Measurements from ENCODE around the gene WIPF1. TPM values are rescaled to one million over a fixed set of nuclear protein-coding genes. Genes with fewer than 3 reads are reported as not detected.

The WIPF1 gene
- polyA plus RNA-seq, 1 donor (not counting 4 experiments of a cell fraction or from before 2014, with no cell fraction given): 0.16 TPM

- no peaks in the 10 kb centered on the region for H3K4me1 ChIP-seq (ENCODE audit: control insufficient read depth, extremely low read depth, insufficient read depth, low read length)
- DNase-seq (ENCODE audit: low read depth, low spot score) (no peak), FAIRE-seq (no peak)
- no peaks in the 10 kb centered on the region for H3K9me3 ChIP-seq (ENCODE audit: control insufficient read depth, low read depth, low read length)
- TF ChIP-seq CTCF (optimal IDR thresholded peaks at IDR 0.05 in 1 of 3, IDR thresholded peaks at IDR 0.05 in 1 of 3, conservative IDR thresholded peaks at IDR 0.05 in 1 of 3; ENCODE audit: extremely low read depth in 1 of 3, insufficient read depth in 2 of 3, low read length in 3 of 3) (no peak), EZH2 (IDR thresholded peaks at IDR 0.05; ENCODE audit: low read length) (no peak)
- H3K27ac ChIP-seq (ENCODE audit: control insufficient read depth, insufficient read depth, low read length): no peak overlapping the region
- H4K20me1 ChIP-seq (ENCODE audit: control insufficient read depth, extremely low read depth, insufficient read depth, low read length): no peaks in the 10 kb centered on the region
- H3K9ac ChIP-seq (ENCODE audit: control insufficient read depth, extremely low read depth, insufficient read depth, low read length): no peak overlapping the region
- no peak overlapping the region for H3K4me2 ChIP-seq (ENCODE audit: control insufficient read depth, extremely low read depth, insufficient read depth, low read depth, low read length)
- H3K4me3 ChIP-seq (ENCODE audit: control insufficient read depth in 2 of 3, extremely low read depth in 1 of 3, insufficient read depth in 2 of 3, low read depth in 1 of 3, low read length in 3 of 3): no peak overlapping the region
- no peaks in the 10 kb centered on the region for H3K79me2 ChIP-seq (ENCODE audit: control insufficient read depth, insufficient read depth, low read length)
- no peaks in the 10 kb centered on the region for H3K9me1 ChIP-seq (ENCODE audit: control insufficient read depth, extremely low read depth, insufficient read depth, low read length)
- dilution Hi-C loops (cut with MboI; ENCODE audit: extremely low pct_ligation_motif_present, low sequenced_read_pairs): no loop called here
- no peak overlapping the region for H2AFZ ChIP-seq (ENCODE audit: control insufficient read depth, low read length)
- no peaks in the 10 kb centered on the region for H3K36me3 ChIP-seq (ENCODE audit: control insufficient read depth in 2 of 2, extremely low read depth in 1 of 2, insufficient read depth in 2 of 2, low read length in 2 of 2)
- no peaks in the 10 kb centered on the region for H3K27me3 ChIP-seq (ENCODE audit: control insufficient read depth, extremely low read depth, insufficient read depth, low read length)
Observed at GRCh38 chr2:174635776-174636404, 38.3 kb upstream of the WIPF1 start.

- Histone ChIP-seq H3K9me3 (ENCODE audit: control insufficient read depth, low read depth, low read length) (no peaks in the 10 kb centered on the region), H3K79me2 (ENCODE audit: control insufficient read depth, insufficient read depth, low read length) (no peaks in the 10 kb centered on the region), H3K9ac (ENCODE audit: control insufficient read depth, extremely low read depth, insufficient read depth, low read length) (no peak overlapping the region), H3K27ac (ENCODE audit: control insufficient read depth, insufficient read depth, low read length) (no peak overlapping the region), H3K36me3 (ENCODE audit: control insufficient read depth in 2 of 2, extremely low read depth in 1 of 2, insufficient read depth in 2 of 2, low read length in 2 of 2) (no peaks in the 10 kb centered on the region), H3K4me1 (ENCODE audit: control insufficient read depth, extremely low read depth, insufficient read depth, low read length) (no peaks in the 10 kb centered on the region), H3K4me2 (ENCODE audit: control insufficient read depth, extremely low read depth, insufficient read depth, low read depth, low read length) (no peak overlapping the region), H2AFZ (ENCODE audit: control insufficient read depth, low read length) (no peak overlapping the region), H4K20me1 (ENCODE audit: control insufficient read depth, extremely low read depth, insufficient read depth, low read length) (no peaks in the 10 kb centered on the region), H3K27me3 (ENCODE audit: control insufficient read depth, extremely low read depth, insufficient read depth, low read length) (no peaks in the 10 kb centered on the region), H3K4me3 (ENCODE audit: control insufficient read depth in 2 of 3, extremely low read depth in 1 of 3, insufficient read depth in 2 of 3, low read depth in 1 of 3, low read length in 3 of 3) (no peak overlapping the region), H3K9me1 (ENCODE audit: control insufficient read depth, extremely low read depth, insufficient read depth, low read length) (no peaks in the 10 kb centered on the region)
- FAIRE-seq (no peak), DNase-seq (ENCODE audit: low read depth, low spot score) (no peak)
- no peak for TF ChIP-seq CTCF (optimal IDR thresholded peaks at IDR 0.05 in 1 of 3, IDR thresholded peaks at IDR 0.05 in 1 of 3, conservative IDR thresholded peaks at IDR 0.05 in 1 of 3; ENCODE audit: extremely low read depth in 1 of 3, insufficient read depth in 2 of 3, low read length in 3 of 3)
- no peak for TF ChIP-seq EZH2 (IDR thresholded peaks at IDR 0.05; ENCODE audit: low read length)
- dilution Hi-C loops (cut with MboI; ENCODE audit: extremely low pct_ligation_motif_present, low sequenced_read_pairs): no loop called here
Observed at GRCh38 chr2:174635015-174635593, 37.5 kb upstream of the WIPF1 start.

Data from keratinocyte (primary cell).